ENCODE data around the gene CD160.
A peak's percentile ranks its signal among the peaks of the same experiment; 100 is the strongest.
"Not testable (repeated sequence)": the region's sequence is repeated elsewhere in the genome, so short reads cannot be mapped to it uniquely, and the experiment has no call there.

CD160 gene

DNA sequence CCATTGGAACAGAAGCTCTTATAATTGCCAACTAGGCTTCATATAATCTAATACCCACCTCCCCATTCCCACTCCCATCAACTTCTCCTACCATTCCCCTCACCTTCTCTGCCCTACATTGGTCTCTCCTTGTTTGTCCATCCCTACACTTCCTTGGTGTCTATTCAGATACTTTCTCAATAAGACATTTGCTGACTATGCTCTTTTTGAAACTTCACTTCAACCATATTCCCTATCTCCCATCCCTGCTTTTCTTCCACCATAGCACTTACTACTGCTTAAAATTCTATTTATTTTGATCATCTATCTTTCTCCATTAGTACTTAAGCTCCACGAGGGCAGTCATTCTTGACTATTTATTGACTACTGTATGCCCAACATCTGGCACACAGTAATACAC, 40.4 kb downstream of the CD160 start:
- DNase-seq, result no peak

DNA sequence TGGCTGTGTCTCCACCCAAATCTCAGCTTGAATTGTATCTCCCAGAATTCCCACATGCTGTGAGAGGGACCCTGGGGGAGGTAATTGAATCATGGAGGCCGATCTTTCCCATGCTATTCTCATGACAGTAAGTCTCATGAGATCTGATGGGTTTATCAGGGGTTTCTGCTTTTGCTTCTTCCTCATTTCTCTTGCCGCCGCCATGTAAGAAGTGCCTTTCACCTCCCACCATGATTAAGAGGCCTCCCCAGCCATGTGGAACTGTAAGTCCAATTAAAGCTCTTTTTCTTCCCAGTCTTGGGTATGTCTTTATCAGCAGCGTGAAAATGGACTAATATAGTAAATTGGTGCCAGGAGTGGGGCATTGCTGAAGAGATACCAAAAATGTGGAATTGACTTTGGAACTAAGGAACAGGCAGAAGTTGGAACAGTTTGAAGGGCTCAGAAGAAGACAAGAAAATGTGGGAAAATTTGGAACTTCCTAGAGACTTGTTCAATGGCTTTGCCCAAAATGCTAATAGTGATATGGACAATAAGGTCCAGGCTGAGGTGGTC, 41.2 kb downstream of the CD160 start:
- not testable (repeated sequence) for DNase-seq

DNA sequence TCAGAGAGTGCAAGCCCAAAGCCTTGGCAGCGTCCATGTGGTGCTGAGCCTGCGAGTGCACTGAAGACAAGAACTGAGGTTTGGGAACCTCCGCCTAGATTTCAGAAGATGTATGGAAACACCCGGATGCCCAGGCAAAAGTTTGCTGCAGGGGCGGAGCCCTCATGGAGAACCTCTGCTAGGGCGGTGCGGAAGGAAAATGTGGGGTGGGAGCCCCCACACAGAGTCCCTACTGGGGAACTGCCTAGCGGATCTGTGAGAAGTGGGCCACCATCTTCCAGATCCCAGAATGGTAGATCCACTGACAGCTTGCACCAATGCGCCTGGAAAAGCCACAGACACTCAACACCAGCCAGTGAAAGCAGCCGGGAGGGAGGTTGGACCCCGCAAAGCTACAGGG, 42.2 kb downstream of the CD160 start:
- DNase-seq, result not testable (repeated sequence)

DNA sequence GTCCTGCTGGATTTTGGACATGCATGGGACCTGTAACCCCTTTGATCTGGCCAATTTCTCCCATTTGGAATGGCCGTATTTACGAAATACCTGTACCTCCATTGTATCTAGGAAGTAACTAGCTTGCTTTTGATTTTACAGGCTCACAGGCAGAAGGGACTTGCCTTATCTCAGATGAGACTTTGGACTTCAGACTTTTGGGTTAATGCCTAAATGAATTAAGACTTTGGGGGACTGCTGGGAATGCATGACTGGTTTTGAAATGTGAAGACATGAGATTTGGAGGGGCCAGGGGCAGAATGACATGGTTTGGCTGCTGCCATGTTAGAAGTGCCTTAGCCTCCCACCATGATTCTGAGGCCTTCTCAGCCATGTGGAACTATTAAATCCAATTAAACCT, 42.7 kb downstream of the CD160 start:
- not testable (repeated sequence) for DNase-seq

DNA sequence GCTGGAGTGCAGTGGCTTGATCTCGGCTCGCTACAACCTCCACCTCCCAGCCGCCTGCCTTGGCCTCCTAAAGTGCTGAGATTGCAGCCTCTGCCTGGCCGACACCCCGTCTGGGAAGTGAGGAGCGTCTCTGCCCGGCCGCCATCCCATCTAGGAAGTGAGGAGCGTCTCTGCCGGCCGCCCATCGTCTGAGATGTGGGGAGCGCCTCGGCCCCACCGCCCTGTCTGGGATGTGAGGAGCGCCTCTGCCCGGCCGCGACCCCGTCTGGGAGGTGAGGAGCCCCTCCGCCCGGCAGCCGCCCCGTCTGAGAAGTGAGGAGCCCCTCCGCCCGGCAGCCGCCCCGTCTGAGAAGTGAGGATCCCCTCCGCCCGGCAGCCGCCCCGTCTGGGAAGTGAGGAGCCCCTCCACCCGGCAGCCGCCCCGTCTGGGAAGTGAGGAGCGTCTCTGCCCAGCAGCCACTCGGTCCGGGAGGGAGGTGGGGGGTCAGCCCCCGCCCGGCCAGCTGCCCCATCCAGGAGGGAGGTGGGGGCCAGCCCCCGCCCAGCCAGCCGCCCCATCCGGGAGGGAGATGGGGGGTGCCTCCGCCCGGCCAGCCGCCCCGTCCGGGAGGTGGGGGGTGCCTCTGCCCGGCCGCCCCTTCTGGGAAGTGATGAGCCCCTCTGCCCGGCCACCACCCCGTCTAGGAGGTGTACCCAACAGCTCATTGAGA, 45.1 kb downstream of the CD160 start:
- not testable (repeated sequence) for DNase-seq

DNA sequence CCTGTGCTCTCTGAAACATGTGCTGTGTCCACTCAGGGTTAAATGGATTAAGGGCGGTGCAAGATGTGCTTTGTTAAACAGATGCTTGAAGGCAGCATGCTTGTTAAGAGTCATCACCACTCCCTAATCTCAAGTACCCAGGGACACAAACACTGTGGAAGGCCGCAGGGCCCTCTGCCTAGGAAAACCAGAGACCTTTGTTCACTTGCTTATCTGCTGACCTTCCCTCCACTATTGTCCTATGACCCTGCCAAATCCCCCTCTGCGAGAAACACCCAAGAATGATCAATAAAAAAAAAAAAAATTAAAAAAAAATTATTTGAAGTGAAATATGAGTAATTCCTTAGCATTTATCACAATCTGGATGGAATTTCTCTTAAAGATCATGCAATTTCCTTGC, 45.8 kb downstream of the CD160 start:
- not testable (repeated sequence) for DNase-seq

DNA sequence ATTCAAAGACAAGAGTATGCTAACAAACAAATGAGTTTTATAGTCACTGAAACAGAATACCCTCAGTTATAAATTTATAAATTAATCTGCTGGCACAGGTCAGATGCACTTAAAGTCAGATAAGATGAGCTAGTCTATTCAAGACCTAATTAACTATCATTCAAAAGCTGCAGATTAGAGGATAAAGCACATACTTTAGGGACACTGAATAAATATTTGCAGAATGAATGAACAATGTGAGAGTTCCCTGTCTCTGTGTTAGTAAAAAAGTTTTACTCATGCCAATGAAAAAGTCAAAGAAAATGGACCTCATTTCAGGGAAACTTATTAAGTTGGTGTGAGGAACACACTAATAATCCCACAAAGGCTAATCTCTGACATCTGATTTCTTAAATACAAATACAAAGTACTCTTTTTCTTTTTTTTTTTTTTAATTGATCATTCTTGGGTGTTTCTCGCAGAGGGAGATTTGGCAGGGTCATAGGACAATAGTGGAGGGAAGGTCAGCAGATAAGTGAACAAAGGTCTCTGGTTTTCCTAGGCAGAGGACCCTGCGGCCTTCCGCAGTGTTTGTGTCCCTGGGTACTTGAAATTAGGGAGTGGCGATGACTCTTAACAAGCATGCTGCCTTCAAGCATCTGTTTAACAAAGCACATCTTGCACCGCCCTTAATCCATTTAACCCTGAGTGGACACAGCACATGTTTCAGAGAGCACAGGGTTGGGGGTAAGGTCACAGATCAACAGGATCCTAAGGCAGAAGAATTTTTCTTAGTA, 46.5 kb downstream of the CD160 start:
- DNase-seq, result not testable (repeated sequence)

DNA sequence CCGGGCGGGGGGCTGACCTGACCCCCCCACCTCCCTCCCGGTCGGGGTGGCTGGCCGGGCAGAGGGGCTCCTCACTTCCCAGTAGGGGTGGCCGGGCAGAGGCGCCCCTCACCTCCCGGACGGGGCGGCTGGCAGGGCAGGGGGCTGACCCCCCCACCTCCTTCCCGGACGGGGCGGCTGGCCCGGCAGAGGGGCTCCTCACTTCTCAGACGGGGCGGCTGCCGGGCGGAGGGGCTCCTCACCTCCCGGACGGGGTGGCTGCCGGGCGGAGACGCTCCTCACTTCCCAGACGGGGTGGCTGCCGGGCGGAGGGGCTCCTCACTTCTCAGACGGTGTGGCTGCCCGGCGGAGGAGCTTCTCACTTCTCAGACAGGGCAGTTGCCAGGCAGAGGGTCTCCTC, 47.6 kb downstream of the CD160 start:
- DNase-seq, result not testable (repeated sequence)

DNA sequence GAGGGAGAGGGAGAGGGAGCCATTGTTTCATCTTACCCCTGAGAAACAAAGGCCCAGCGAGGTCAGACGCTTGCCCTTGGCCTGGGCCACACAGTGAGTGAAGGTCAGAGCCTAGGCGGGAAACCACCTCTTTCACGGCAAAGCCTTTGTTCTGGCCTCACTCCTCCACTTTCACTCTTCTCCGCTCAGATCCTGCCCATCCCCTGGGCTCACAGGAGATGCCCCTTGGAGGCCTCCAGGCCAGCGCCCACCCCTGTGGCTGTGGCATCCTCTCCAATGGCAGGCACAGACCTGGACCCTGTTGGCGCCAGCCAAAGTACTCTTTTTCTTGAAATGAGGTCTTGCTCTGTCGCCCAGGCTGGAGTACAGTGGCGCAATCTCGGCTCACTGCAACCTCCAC, 48.7 kb downstream of the CD160 start:
- DNase-seq, result not testable (repeated sequence)

DNA sequence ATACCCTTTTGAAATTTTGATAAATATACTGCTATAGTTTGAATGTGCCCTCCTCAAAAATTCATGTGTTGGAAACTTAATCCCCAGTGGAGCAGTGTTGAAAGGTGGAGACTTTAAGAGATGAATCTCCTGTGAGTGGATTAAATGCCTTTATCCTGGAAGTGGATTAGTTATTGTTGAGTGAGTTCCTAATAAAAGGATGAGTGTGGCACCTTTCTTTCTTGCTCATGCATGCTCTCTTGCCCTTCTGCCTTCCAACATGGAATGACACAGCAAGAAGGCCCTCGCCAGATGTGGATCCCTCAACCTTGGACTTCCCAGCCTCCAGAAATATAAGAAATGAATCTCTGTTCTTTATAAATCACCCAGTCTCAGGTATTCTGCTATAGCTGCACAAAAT, 51.8 kb downstream of the CD160 start:
- no peak for DNase-seq

DNA sequence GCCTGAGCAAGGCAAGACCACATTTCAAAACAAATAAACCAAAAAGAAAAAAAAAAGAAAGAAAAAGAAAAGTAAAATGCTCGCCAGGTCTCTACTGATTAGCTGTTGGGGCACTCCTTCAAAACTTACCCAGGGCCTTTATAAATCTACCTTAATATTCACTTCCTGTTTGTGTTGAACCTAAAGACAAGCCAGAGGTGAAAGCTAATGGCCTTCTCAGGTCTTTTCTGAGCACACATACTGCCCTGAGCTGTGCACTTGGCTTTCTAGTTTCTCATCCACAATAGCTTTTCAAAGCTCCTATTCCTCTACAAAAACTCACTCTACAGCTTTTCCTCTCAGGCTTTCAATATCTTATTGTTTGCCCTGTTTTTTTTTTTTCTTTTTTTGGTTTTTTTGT, 54.1 kb downstream of the CD160 start:
- DNase-seq, result no peak

DNA sequence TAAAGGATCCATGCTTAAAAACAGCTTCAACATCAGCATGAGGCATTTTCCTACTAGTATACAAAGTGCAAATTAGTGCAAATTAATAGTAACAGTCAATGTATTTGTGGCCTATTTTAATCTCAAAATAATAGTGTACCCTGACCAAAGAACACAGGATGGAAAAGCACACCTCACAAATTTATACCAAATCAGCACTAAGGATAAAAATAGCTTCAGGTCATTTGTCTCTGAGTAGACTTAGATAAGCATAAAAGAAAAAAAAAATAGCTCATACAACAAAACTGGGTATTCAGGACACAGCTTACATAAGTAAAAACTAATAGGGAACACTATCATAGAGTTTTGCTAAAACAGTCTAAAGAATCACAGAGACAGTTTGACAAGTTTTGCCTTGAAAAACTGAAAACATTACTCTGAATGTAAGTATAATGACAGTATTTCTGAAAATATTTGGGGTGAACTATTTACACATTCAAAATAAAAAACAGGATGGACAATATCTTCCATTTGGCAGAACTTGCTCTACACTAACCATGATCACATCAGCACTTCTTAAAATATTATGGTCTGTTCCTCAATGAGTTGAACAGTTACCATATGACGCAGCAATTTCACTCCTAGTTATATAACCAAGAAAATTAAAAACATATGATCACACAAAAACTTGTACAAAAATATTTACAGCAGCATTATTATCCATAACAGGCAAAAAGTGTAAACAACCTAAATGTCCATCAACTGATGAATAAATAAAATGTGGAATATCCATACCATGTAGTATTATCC, 58.3 kb downstream of the CD160 start:
- no peak for DNase-seq

DNA sequence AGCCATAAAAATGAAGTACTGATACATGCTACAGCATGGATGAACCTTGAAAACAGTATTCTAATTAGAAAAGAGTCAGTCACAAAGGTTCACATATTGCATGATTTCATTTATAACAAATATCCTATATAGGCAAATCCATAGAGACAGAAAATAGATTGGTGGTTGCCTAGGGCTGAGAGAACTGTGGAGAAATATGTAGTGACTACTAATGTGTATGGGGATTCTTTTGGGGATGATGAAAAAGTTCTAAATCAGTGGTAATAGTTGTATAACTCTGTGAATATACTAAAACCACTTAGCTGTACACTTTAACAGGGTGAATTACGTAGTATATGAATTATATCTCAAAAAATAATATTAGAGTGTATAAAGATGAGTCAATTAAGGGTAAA, 58.8 kb downstream of the CD160 start:
- no peak for DNase-seq

DNA sequence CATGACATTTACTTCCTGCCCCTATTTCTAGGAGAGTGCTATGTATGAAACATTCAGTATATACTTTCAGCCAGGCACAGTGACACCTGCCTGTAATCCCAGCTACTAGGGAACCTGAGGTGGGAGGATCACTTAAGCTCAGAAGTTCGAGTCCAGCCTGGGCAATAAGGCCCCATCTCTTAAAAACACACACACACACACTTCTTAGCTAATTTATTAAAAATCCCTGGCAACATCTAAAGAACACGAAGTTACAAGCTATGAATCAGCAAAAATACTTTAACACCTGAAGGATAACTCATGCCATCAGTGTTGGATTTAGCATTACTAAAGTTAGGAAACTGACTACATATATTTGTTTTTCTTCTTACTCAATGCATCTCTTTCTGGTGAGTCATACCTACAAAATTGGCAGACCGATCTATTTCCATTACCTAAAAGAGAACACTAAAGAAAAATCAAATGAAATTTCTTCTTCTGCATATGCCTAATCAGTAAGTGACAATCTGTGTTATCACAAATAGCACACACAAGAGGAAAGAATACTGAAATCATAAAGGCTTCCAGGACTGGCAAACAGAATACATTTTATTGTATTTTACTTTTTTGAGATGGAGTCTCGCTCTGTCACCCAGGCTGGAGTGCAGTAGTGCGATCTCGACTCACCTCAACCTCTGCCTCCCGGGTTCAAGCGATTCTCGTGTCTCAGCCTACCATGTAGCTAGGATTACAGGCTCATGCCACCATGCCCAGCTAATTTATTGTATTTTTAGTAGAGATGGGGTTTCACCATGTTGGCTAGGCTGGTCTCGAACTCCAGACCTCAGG, 63.2 kb downstream of the CD160 start:
- peak; percentile 89 for DNase-seq

DNA sequence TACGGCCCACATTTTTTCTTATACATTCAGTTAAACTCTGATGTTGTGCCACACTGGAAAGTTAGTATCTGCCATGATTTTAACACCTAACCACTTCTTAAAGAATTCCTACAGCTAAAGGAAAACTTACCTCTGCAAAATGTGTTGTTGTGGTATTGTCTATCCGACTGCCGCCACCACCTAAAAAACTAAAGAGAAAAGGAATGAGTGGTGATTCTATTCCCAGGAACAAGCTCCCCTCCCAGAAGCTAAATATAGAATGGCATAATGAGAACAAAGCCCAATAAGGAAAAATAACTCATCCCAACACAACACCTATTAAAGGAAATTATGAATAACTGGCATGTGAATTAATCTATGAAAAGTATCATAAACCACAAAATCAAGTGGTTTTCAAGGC, 65.1 kb downstream of the CD160 start:
- DNase-seq, result peak; percentile 9

DNA sequence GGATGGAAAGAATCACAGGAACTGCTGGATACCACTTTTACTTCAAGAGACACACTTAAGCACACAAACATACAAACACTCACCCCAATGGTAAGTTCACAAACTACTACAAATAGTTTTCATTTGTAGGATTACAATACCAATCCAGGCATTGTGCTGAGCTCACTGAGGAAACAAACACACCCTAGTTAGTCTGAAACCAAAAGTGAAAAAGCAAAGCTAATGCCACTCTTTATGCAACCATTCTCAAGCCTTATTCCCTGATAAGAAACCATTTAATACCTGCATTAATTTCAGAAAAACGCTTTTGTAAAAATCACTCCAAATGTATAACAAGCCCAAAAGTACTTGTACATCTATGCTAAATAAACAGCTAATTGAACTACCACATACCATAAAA, 66.2 kb downstream of the CD160 start:
- DNase-seq, result peak; percentile 6

DNA sequence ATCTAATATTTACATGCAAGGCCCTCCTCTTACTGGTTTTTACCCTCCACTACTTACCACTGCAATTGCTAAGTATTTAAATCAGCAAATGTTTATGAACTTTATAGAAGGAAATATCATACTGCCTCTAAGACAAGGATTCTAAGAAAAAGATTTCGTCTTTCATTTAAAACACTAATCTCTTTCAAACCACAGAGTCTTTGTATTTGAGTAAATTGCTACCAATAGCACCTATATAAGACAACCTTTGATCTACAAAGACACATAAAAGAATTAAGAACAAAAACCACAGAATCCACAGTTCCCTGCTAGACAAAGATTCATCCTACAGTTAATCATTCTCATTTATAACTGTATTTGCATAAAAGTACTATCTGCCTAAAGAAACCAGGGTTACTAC, 67.0 kb downstream of the CD160 start:
- no peak for DNase-seq

DNA sequence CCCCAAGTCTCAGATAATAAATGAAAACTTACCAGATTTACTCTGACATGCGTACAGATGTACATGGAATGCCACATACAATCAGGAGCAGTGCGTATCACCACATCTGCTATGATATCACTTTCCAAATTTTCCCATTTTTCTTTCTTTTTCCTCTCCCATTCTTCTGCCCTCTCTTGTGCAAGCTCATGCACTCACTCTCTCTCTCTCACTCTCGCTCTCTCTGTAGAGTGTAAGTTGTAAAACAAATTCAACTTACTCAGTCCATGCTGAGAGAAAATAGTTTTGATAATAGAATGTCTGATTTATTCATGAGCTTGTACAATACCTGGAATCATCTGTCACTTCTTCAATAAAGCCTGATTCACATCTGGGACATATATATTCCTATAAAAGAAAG, 69.3 kb downstream of the CD160 start:
- DNase-seq, result no peak
